ENCODE results near the gene SOX9.

DNA sequence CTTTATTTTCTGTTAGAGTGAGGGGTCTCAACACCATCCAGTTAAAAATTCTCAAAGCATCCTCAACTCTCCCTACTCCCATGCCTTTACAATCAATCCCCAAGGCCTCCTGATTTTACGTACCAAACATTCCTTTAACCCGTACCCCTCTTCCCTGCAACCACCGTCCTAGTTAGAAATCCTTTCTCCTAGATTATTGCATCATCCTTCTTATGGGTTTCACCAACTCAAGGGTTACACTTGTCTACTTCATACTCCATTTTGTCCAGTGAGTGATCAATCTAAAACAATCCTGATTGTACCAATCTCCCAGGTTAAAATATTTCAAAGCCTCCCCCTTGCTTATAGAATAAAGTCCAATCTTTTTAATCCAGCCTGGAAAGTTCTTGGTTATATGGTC lies 24.7 kb downstream of the SOX9 start:
- TF ChIP-seq POLR2AphosphoS5 (IDR thresholded peaks at IDR 0.05; ENCODE audit: borderline replicate concordance, low read depth, low read length) (no peak), FOXP2 (optimal IDR thresholded peaks at IDR 0.05; ENCODE audit: control extremely low read depth, extremely low read length, insufficient read depth) (no peak), EZH2 (IDR thresholded peaks at IDR 0.05) (no peak)

All from SK-N-MC (cell line).